Measurements from ENCODE around the gene RFLNA.
"Not testable (repeated sequence)": the region's sequence is repeated elsewhere in the genome, so short reads cannot be mapped to it uniquely, and the experiment has no call there.

Gene RFLNA

GRCh38 chr12:124316257-124316900, 21.5 kb downstream of the RFLNA start:
- Histone ChIP-seq H3K4me3 (ENCODE audit: low read depth in 1 of 5, low read length in 5 of 5) (no peak overlapping the region), H3K27ac (ENCODE audit: low read depth, low read length) (no peak overlapping the region), H3K27me3 (ENCODE audit: control insufficient read depth in 5 of 5, insufficient read depth in 4 of 5, low read length in 5 of 5) (peaks cover 0 to 16% (median 3%) of the 10 kb centered on the region in 5 donors), H3K9ac (ENCODE audit: low read length in 5 of 5) (no peak overlapping the region), H3K9me3 (ENCODE audit: control insufficient read depth in 5 of 5, low read length in 5 of 5) (no peaks in the 10 kb centered on the region), H3K4me1 (ENCODE audit: control insufficient read depth in 5 of 5, insufficient read depth in 5 of 5, low read length in 5 of 5) (peaks cover 0 to 4% (median 0%) of the 10 kb centered on the region in 5 donors), H3K36me3 (ENCODE audit: control insufficient read depth in 5 of 5, insufficient read depth in 5 of 5, low read length in 5 of 5) (no peaks in the 10 kb centered on the region)

GRCh38 chr12:124317400-124317799, 22.5 kb downstream of the RFLNA start:
- Histone ChIP-seq H3K36me3 (ENCODE audit: control insufficient read depth in 5 of 5, insufficient read depth in 5 of 5, low read length in 5 of 5) (no peaks in the 10 kb centered on the region), H3K4me1 (ENCODE audit: control insufficient read depth in 5 of 5, insufficient read depth in 5 of 5, low read length in 5 of 5) (peaks cover 0 to 9% (median 0%) of the 10 kb centered on the region in 5 donors), H3K9me3 (ENCODE audit: control insufficient read depth in 5 of 5, low read length in 5 of 5) (no peaks in the 10 kb centered on the region)

GRCh38 chr12:124318278-124319020, 23.6 kb downstream of the RFLNA start:
- no peak overlapping the region for H3K4me3 ChIP-seq (ENCODE audit: low read depth in 1 of 5, low read length in 5 of 5)
- no peak overlapping the region for H3K27ac ChIP-seq (ENCODE audit: low read depth, low read length)
- H3K9ac ChIP-seq (ENCODE audit: low read length in 5 of 5), result no peak overlapping the region
- peaks cover under 1 to 8% (median 6%) of the 10 kb centered on the region in 5 donors for H3K9me3 ChIP-seq (ENCODE audit: control insufficient read depth in 5 of 5, low read length in 5 of 5)
- peaks cover 0 to 16% (median 3%) of the 10 kb centered on the region in 5 donors for H3K27me3 ChIP-seq (ENCODE audit: control insufficient read depth in 5 of 5, insufficient read depth in 4 of 5, low read length in 5 of 5)
- H3K4me1 ChIP-seq (ENCODE audit: control insufficient read depth in 5 of 5, insufficient read depth in 5 of 5, low read length in 5 of 5), result peaks cover 0 to 9% (median 0%) of the 10 kb centered on the region in 5 donors
- H3K36me3 ChIP-seq (ENCODE audit: control insufficient read depth in 5 of 5, insufficient read depth in 5 of 5, low read length in 5 of 5), result peaks cover 0 to 4% (median 1%) of the 10 kb centered on the region in 5 donors

More at GRCh38 chr12:124317400-124317799, 22.5 kb downstream of the RFLNA start:
- peaks cover 0 to 16% (median 3%) of the 10 kb centered on the region in 5 donors for H3K27me3 ChIP-seq (ENCODE audit: control insufficient read depth in 5 of 5, insufficient read depth in 4 of 5, low read length in 5 of 5)
- H3K4me3 ChIP-seq (ENCODE audit: low read depth in 1 of 5, low read length in 5 of 5), result no peak overlapping the region
- H3K9ac ChIP-seq (ENCODE audit: low read length in 5 of 5), result no peak overlapping the region
- no peak overlapping the region for H3K27ac ChIP-seq (ENCODE audit: low read depth, low read length)

GRCh38 chr12:124319368-124320050, 24.6 kb downstream of the RFLNA start:
- Histone ChIP-seq H3K36me3 (ENCODE audit: control insufficient read depth in 5 of 5, insufficient read depth in 5 of 5, low read length in 5 of 5) (peaks cover 0 to 15% (median 12%) of the 10 kb centered on the region in 5 donors), H3K27me3 (ENCODE audit: control insufficient read depth in 5 of 5, insufficient read depth in 4 of 5, low read length in 5 of 5) (peaks cover 0 to 12% (median 3%) of the 10 kb centered on the region in 5 donors), H3K27ac (ENCODE audit: low read depth, low read length) (no peak overlapping the region), H3K9ac (ENCODE audit: low read length in 5 of 5) (no peak overlapping the region), H3K4me3 (ENCODE audit: low read depth in 1 of 5, low read length in 5 of 5) (no peak overlapping the region), H3K9me3 (ENCODE audit: control insufficient read depth in 5 of 5, low read length in 5 of 5) (peaks cover 8 to 18% (median 17%) of the 10 kb centered on the region in 5 donors), H3K4me1 (ENCODE audit: control insufficient read depth in 5 of 5, insufficient read depth in 5 of 5, low read length in 5 of 5) (peaks cover 0 to 9% (median 0%) of the 10 kb centered on the region in 5 donors)

GRCh38 chr12:124321040-124321481, 26.2 kb downstream of the RFLNA start:
- Histone ChIP-seq H3K27ac (ENCODE audit: low read depth, low read length) (no peak overlapping the region), H3K36me3 (ENCODE audit: control insufficient read depth in 5 of 5, insufficient read depth in 5 of 5, low read length in 5 of 5) (peaks cover 0 to 28% (median 25%) of the 10 kb centered on the region in 5 donors)

GRCh38 chr12:124321556-124322270, 26.8 kb downstream of the RFLNA start:
- peaks cover 8 to 21% (median 17%) of the 10 kb centered on the region in 5 donors for H3K9me3 ChIP-seq (ENCODE audit: control insufficient read depth in 5 of 5, low read length in 5 of 5)
- H3K27me3 ChIP-seq (ENCODE audit: control insufficient read depth in 5 of 5, insufficient read depth in 4 of 5, low read length in 5 of 5), result peaks cover 0 to 3% (median 0%) of the 10 kb centered on the region in 5 donors
- no peak overlapping the region for H3K4me3 ChIP-seq (ENCODE audit: low read depth in 1 of 5, low read length in 5 of 5)
- H3K9ac ChIP-seq (ENCODE audit: low read length in 5 of 5), result no peak overlapping the region
- no peak overlapping the region for H3K27ac ChIP-seq (ENCODE audit: low read depth, low read length)
- peaks cover 0 to 34% (median 31%) of the 10 kb centered on the region in 5 donors for H3K36me3 ChIP-seq (ENCODE audit: control insufficient read depth in 5 of 5, insufficient read depth in 5 of 5, low read length in 5 of 5)
- peaks cover 0 to 9% (median 3%) of the 10 kb centered on the region in 5 donors for H3K4me1 ChIP-seq (ENCODE audit: control insufficient read depth in 5 of 5, insufficient read depth in 5 of 5, low read length in 5 of 5)

More at GRCh38 chr12:124321040-124321481, 26.2 kb downstream of the RFLNA start:
- H3K9ac ChIP-seq (ENCODE audit: low read length in 5 of 5), result no peak overlapping the region
- no peak overlapping the region for H3K4me3 ChIP-seq (ENCODE audit: low read depth in 1 of 5, low read length in 5 of 5)
- H3K4me1 ChIP-seq (ENCODE audit: control insufficient read depth in 5 of 5, insufficient read depth in 5 of 5, low read length in 5 of 5), result peaks cover 0 to 9% (median 0%) of the 10 kb centered on the region in 5 donors
- peaks cover 8 to 21% (median 17%) of the 10 kb centered on the region in 5 donors for H3K9me3 ChIP-seq (ENCODE audit: control insufficient read depth in 5 of 5, low read length in 5 of 5)
- peaks cover 0 to 4% (median 0%) of the 10 kb centered on the region in 5 donors for H3K27me3 ChIP-seq (ENCODE audit: control insufficient read depth in 5 of 5, insufficient read depth in 4 of 5, low read length in 5 of 5)

- no peak overlapping the region for H3K27ac ChIP-seq (ENCODE audit: low read depth, low read length)
- H3K4me3 ChIP-seq (ENCODE audit: low read depth in 1 of 5, low read length in 5 of 5), result no peak overlapping the region
- no peak overlapping the region for H3K9ac ChIP-seq (ENCODE audit: low read length in 5 of 5)
- peaks cover 3 to 10% (median 9%) of the 10 kb centered on the region in 5 donors for H3K4me1 ChIP-seq (ENCODE audit: control insufficient read depth in 5 of 5, insufficient read depth in 5 of 5, low read length in 5 of 5)
- H3K36me3 ChIP-seq (ENCODE audit: control insufficient read depth in 5 of 5, insufficient read depth in 5 of 5, low read length in 5 of 5), result peaks cover 0 to 36% (median 34%) of the 10 kb centered on the region in 5 donors
- H3K27me3 ChIP-seq (ENCODE audit: control insufficient read depth in 5 of 5, insufficient read depth in 4 of 5, low read length in 5 of 5), result peaks cover 0 to 3% (median 0%) of the 10 kb centered on the region in 5 donors
- H3K9me3 ChIP-seq (ENCODE audit: control insufficient read depth in 5 of 5, low read length in 5 of 5), result peaks cover 8 to 21% (median 17%) of the 10 kb centered on the region in 5 donors
Observed at GRCh38 chr12:124322271-124322998, 27.5 kb downstream of the RFLNA start.

- not testable (repeated sequence) for H3K9ac ChIP-seq (ENCODE audit: low read length in 5 of 5); H3K27ac ChIP-seq (ENCODE audit: low read depth, low read length); H3K4me3 ChIP-seq (ENCODE audit: low read depth in 1 of 5, low read length in 5 of 5); H3K27me3 ChIP-seq (ENCODE audit: control insufficient read depth in 5 of 5, insufficient read depth in 4 of 5, low read length in 5 of 5)
- Histone ChIP-seq H3K4me1 (ENCODE audit: control insufficient read depth in 5 of 5, insufficient read depth in 5 of 5, low read length in 5 of 5) (peaks cover 8 to 14% (median 10%) of the 10 kb centered on the region in 5 donors), H3K36me3 (ENCODE audit: control insufficient read depth in 5 of 5, insufficient read depth in 5 of 5, low read length in 5 of 5) (peaks cover 0 to 40% (median 36%) of the 10 kb centered on the region in 5 donors), H3K9me3 (ENCODE audit: control insufficient read depth in 5 of 5, low read length in 5 of 5) (peaks cover 8 to 21% (median 17%) of the 10 kb centered on the region in 5 donors)
Observed at GRCh38 chr12:124322999-124323328, 28.1 kb downstream of the RFLNA start.
